ENCODE results near the gene RECK. TPM values are rescaled to one million over a fixed set of nuclear protein-coding genes. Genes with fewer than 3 reads are reported as not detected.
A peak's percentile ranks its signal among the peaks of the same experiment; 100 is the strongest.

The RECK gene
- total and polyA plus RNA-seq, 2 experiments from 2014 or later = 127 to 165 TPM

DNA sequence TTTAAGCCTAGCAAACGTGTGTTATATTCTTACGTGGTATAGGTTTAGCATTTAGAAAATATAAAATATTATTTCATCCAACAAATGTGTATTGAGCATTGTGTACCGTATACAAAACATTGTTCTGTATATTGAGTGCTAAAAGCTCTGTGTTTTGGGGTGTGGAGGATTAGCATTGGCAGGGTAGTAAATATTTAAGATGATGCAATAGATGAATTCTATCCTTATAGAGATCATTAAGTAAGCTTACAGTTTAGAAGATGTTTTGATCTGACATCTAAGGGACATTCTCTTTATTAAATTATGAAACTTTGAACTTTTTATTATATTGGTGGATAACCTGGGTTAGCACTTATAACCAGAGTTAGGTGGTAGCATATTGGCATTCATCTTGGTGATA lies 51.3 kb downstream of the RECK start:
- Histone ChIP-seq H3F3A (ENCODE audit: insufficient read depth) (peaks cover 74% of the 10 kb centered on the region), H3K4me1 (ENCODE audit: insufficient read depth) (peaks cover 33% of the 10 kb centered on the region), H3K4me2 (ENCODE audit: unreplicated experiment) (no peak overlapping the region), H3K79me2 (ENCODE audit: insufficient read depth) (peaks cover 18% of the 10 kb centered on the region; the same call in 1 of the 2 replicates), H3K27me3 (replicated peaks; ENCODE audit: insufficient read depth) (no peaks in the 10 kb centered on the region), H3K9me2 (ENCODE audit: insufficient read depth) (no peaks in the 10 kb centered on the region), H2AFZ (no peak overlapping the region), H3K9me3 (ENCODE audit: low read depth) (no peaks in the 10 kb centered on the region), H4K20me1 (ENCODE audit: insufficient read depth) (no peaks in the 10 kb centered on the region), H3K9ac (no peak overlapping the region), H3K4me3 (no peak overlapping the region), H3K36me3 (ENCODE audit: low read depth) (peaks cover 57% of the 10 kb centered on the region), H3K27ac (no peak overlapping the region)
- 95 to 98% methylated on average over 3 of the region's 3 CpGs for WGBS, 2 experiments (ENCODE audit: low coverage in 1 of 2, low lambda C conversion rate in 2 of 2, missing lambda C conversion rate in 2 of 2)
- in situ Hi-C loops (cut with MboI) = no loop called here
- DNase-seq = no peak
- TF ChIP-seq EZH2 (IDR thresholded peaks at IDR 0.05; ENCODE audit: insufficient read depth, poor library complexity, severe bottlenecking) (no peak), EZH2phosphoT487 (IDR thresholded peaks at IDR 0.05; ENCODE audit: insufficient read depth, low read depth) (no peak)

DNA sequence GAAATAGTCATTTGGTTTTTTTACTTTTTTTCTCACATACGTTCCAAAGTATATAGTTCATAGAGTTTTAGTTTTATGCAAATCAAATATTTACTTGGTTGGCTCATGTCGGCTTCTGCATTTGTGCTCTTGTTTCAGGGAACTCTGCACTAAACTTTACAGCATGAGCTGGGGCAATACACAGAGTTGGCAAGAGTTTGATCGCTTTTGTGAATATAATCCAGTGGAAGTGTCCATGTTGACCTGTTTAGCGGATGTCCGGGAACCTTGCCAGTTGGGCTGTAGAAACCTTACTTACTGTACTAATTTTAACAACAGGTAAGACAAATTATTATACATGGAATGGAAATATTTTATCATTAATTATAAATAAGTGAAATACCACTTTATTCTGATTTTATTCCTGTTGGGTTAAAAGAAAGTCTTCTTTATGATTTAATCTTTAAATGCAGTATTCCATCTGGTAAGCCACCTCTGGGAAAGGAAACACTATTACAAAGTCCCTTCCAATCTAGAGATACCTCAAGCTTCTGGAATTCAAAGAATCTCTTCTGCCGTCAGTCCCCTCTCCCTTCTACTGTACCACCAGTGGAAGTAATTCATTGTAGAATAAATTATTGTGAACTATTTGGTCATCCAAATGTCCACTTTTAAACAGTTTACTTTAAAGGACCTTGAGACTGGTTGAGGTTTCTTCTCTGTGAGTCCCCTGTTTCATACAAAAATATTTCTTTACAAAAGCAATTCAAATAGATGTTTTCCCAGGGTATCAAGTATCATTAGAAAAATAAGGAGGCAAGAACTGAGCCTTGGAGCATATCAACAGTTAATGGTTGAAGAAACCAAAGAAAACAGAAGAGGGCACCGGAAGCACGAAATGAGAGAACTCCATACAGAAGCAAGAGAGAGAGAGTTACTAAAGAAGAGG lies 54.6 kb downstream of the RECK start:
- WGBS, 2 experiments (ENCODE audit: low coverage in 1 of 2, low lambda C conversion rate in 2 of 2, missing lambda C conversion rate in 2 of 2) = 65 to 70% methylated on average over 8 of the region's 8 CpGs
- peaks cover 38% of the 10 kb centered on the region for H3K4me1 ChIP-seq (ENCODE audit: insufficient read depth)
- H3K79me2 ChIP-seq (ENCODE audit: insufficient read depth) = peaks cover 13% of the 10 kb centered on the region; the same call in 1 of the 2 replicates
- no peaks in the 10 kb centered on the region for H3K9me2 ChIP-seq (ENCODE audit: insufficient read depth)
- peak; percentile 62 for DNase-seq
- H3K9me3 ChIP-seq (ENCODE audit: low read depth) = no peaks in the 10 kb centered on the region
- H4K20me1 ChIP-seq (ENCODE audit: insufficient read depth) = no peaks in the 10 kb centered on the region
- peak overlapping the region; percentile 7; the same call in 1 of the 2 replicates for H3K9ac ChIP-seq
- H3K4me2 ChIP-seq (ENCODE audit: unreplicated experiment) = peak overlapping the region; percentile 40
- H3K4me3 ChIP-seq = no peak overlapping the region
- H3F3A ChIP-seq (ENCODE audit: insufficient read depth) = peaks cover 77% of the 10 kb centered on the region
- no peak overlapping the region for H2AFZ ChIP-seq
- peaks cover 44% of the 10 kb centered on the region for H3K36me3 ChIP-seq (ENCODE audit: low read depth)
- no peaks in the 10 kb centered on the region for H3K27me3 ChIP-seq (replicated peaks; ENCODE audit: insufficient read depth)
- in situ Hi-C loops (cut with MboI) = no loop called here
- H3K27ac ChIP-seq = peak overlapping the region; percentile 59
- TF ChIP-seq EZH2phosphoT487 (IDR thresholded peaks at IDR 0.05; ENCODE audit: insufficient read depth, low read depth) (no peak), EZH2 (IDR thresholded peaks at IDR 0.05; ENCODE audit: insufficient read depth, poor library complexity, severe bottlenecking) (no peak)

DNA sequence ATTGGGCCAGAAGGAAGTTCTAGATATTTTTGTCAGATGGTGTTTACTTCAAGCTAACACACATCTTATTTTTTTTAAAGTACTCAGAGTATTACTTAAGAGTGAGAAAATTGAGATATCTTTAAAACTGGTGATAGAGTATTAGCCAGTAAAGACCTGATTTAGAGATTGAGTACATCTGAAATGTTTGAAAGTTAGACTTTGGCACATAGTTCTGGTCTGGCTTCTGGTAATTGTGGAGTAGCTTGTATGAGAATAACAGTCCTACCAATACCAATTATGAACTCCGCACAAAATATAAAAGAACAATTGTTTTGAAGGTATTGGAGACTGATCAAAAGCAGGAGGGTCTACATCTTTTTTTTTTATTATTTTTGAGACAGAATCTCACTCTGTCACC lies 55.3 kb downstream of the RECK start:
- Histone ChIP-seq H3K4me2 (ENCODE audit: unreplicated experiment) (peak overlapping the region; percentile 40), H3K9me2 (ENCODE audit: insufficient read depth) (no peaks in the 10 kb centered on the region), H3K4me3 (no peak overlapping the region), H3K4me1 (ENCODE audit: insufficient read depth) (peaks cover 38% of the 10 kb centered on the region), H3K36me3 (ENCODE audit: low read depth) (peaks cover 37% of the 10 kb centered on the region), H3K27me3 (replicated peaks; ENCODE audit: insufficient read depth) (no peaks in the 10 kb centered on the region), H3K9ac (peak overlapping the region; percentile 7; the same call in 1 of the 2 replicates), H3K9me3 (ENCODE audit: low read depth) (no peaks in the 10 kb centered on the region), H2AFZ (no peak overlapping the region), H3K27ac (peak overlapping the region; percentile 59), H4K20me1 (ENCODE audit: insufficient read depth) (no peaks in the 10 kb centered on the region), H3K79me2 (ENCODE audit: insufficient read depth) (peaks cover 13% of the 10 kb centered on the region; the same call in 1 of the 2 replicates), H3F3A (ENCODE audit: insufficient read depth) (peaks cover 75% of the 10 kb centered on the region)
- TF ChIP-seq EZH2phosphoT487 (IDR thresholded peaks at IDR 0.05; ENCODE audit: insufficient read depth, low read depth) = no peak
- TF ChIP-seq EZH2 (IDR thresholded peaks at IDR 0.05; ENCODE audit: insufficient read depth, poor library complexity, severe bottlenecking) = no peak
- DNase-seq = no peak
- in situ Hi-C loops (cut with MboI) = no loop called here
- WGBS, 2 experiments (ENCODE audit: low coverage in 1 of 2, low lambda C conversion rate in 2 of 2, missing lambda C conversion rate in 2 of 2) = 96 to 100% methylated on average over 1 of the region's 1 CpG

DNA sequence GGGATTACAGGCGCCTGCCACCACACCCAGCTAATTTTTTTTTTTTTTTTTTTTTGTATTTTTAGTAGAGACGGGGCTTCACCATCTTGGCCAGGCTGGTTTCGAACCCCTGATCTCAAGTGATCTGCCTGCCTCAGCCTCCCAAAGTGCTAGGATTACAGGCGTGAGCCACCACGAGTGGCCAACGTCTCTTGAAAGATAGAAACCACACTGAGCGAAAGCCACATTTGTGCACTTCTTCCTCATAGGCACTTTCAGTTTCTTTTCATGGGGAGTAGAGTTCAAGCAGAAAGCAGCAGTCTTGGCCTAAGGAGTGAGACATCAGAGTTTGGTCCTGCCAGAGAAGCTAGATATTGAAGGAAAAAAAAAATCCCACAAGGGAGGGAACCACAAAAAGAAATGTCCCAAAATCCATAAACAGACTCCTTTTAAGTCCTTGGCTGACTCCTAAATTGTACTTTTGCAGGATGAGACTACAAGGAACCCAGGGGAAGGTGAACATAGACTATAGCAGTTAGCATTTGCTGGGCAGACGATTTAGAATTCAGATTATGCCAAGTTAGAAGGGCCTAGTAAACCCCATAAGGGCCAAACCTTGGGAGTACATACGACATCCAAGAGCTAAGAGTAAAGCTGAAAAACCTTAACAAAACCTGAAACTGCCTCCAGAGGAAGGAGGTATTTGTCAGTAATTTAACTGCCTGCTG lies 55.9 kb downstream of the RECK start:
- no peaks in the 10 kb centered on the region for H3K9me2 ChIP-seq (ENCODE audit: insufficient read depth)
- no peaks in the 10 kb centered on the region for H3K27me3 ChIP-seq (replicated peaks; ENCODE audit: insufficient read depth)
- no peak for DNase-seq
- no peak overlapping the region for H3K4me3 ChIP-seq
- H3K4me1 ChIP-seq (ENCODE audit: insufficient read depth) = peaks cover 40% of the 10 kb centered on the region
- peaks cover 11% of the 10 kb centered on the region; the same call in 1 of the 2 replicates for H3K79me2 ChIP-seq (ENCODE audit: insufficient read depth)
- peaks cover 78% of the 10 kb centered on the region for H3F3A ChIP-seq (ENCODE audit: insufficient read depth)
- no peak overlapping the region for H3K27ac ChIP-seq
- 91 to 94% methylated on average over 5 to 9 of the region's 9 CpGs for WGBS, 2 experiments (ENCODE audit: low coverage in 1 of 2, low lambda C conversion rate in 2 of 2, missing lambda C conversion rate in 2 of 2)
- in situ Hi-C loops (cut with MboI) = no loop called here
- no peak overlapping the region for H3K9ac ChIP-seq
- peaks cover 34% of the 10 kb centered on the region for H3K36me3 ChIP-seq (ENCODE audit: low read depth)
- no peaks in the 10 kb centered on the region for H4K20me1 ChIP-seq (ENCODE audit: insufficient read depth)
- H3K4me2 ChIP-seq (ENCODE audit: unreplicated experiment) = no peak overlapping the region
- TF ChIP-seq EZH2phosphoT487 (IDR thresholded peaks at IDR 0.05; ENCODE audit: insufficient read depth, low read depth) (no peak), EZH2 (IDR thresholded peaks at IDR 0.05; ENCODE audit: insufficient read depth, poor library complexity, severe bottlenecking) (no peak)
- no peak overlapping the region for H2AFZ ChIP-seq
- H3K9me3 ChIP-seq (ENCODE audit: low read depth) = no peaks in the 10 kb centered on the region
